B cell (primary cell): Measurements from ENCODE around the gene LRRC43.

Source experiments
- CTCF ChIP-seq: fragments of 200-600 bp; IDR thresholded peaks from one replicate; pipeline ENCODE4 v1.8.0; 2022; ENCODE audit warnings: antibody characterized with exemption, mild to moderate bottlenecking
- EZH2 ChIP-seq: IDR thresholded peaks from 2 replicates; pipeline ENCODE4 v1.6.1; 2012; ENCODE audit warnings: borderline replicate concordance, low read depth, mild to moderate bottlenecking, moderate library complexity, low read length; ENCODE audit not compliant: insufficient read depth, poor library complexity, severe bottlenecking

GRCh38 chr12:122147514-122148290 lies 35.2 kb upstream of the LRRC43 start:
- TF ChIP-seq CTCF (no peak), EZH2 (no peak)
